ENCODE measurements around the gene ARL11.

The ARL11 gene

DNA sequence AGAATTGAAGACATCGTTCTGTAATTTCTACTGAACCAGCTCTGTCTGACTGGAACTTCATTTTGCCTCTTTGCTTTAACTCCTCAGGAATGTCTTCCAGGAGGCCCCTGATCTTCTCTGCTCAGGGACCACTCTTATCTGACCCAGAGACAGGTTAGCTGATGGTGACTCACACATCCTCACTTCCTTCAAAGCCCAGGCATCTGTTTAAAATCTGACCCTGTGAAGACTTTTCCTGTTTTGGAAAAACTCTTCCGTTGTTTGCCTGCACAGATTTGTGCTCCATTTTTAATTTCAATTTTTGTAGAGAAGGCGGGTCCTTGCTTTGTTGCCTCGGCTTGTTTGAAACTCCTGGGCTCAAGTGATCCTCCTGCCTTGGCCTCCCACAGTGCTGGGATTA lies 1.6 kb downstream of the ARL11 start:
- H3K4me3 ChIP-seq, result peak overlapping the region; percentile 69
- H3K9ac ChIP-seq, result peak overlapping the region; percentile 78; the same call in 1 of the 2 replicates

DNA sequence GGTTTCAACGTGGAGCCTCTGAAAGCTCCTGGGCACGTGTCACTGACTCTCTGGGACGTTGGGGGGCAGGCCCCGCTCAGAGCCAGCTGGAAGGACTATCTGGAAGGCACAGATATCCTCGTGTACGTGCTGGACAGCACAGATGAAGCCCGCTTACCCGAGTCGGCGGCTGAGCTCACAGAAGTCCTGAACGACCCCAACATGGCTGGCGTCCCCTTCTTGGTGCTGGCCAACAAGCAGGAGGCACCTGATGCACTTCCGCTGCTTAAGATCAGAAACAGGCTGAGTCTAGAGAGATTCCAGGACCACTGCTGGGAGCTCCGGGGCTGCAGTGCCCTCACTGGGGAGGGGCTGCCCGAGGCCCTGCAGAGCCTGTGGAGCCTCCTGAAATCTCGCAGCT lies 2.3 kb downstream of the ARL11 start:
- H3K4me2 ChIP-seq, result peak overlapping the region; percentile 94
- peaks cover 54% of the 10 kb centered on the region for H3K4me1 ChIP-seq
- no peak for TF ChIP-seq Cebpa-rat (IDR thresholded peaks at IDR 0.05)
- H3K9ac ChIP-seq, result no peak overlapping the region
- peaks cover 56% of the 10 kb centered on the region for H3K36me3 ChIP-seq
- H4K20me1 ChIP-seq, result no peaks in the 10 kb centered on the region
- no peak overlapping the region for H3K27ac ChIP-seq
- peaks cover 17% of the 10 kb centered on the region for H3K9me3 ChIP-seq
- H3K27me3 ChIP-seq, result no peaks in the 10 kb centered on the region
- no peak overlapping the region for H3K4me3 ChIP-seq

More for the DNA sequence above, 1.6 kb downstream of the ARL11 start:
- peaks cover 48% of the 10 kb centered on the region for H3K4me1 ChIP-seq
- no peak for TF ChIP-seq Cebpa-rat (IDR thresholded peaks at IDR 0.05)
- no peaks in the 10 kb centered on the region for H4K20me1 ChIP-seq
- no peaks in the 10 kb centered on the region for H3K27me3 ChIP-seq
- peaks cover 17% of the 10 kb centered on the region for H3K9me3 ChIP-seq
- peaks cover 50% of the 10 kb centered on the region for H3K36me3 ChIP-seq
- peak overlapping the region; percentile 94 for H3K4me2 ChIP-seq
- 0 out of 2 replicates have a peak overlapping the region, but pooled peaks have one; percentile 80 for H3K27ac ChIP-seq

DNA sequence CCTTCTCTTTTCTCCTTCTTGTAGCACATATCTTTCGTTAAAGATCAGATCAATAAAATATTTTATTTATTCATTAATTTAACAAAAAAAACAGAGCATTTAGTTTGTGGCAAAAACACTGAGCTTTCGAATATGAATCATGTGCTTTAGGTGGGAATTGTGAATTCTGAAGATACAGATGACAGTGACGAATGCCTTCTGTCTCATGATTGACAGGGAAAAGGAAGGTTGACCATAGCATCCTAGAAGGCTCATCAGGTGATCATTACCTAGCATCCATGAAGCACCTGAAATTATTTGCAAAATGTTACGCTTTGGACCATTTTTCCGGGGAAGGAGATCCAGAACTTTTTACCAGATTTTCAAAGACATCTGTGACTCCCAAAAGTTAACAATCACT lies 3.8 kb downstream of the ARL11 start:
- TF ChIP-seq Cebpa-rat (IDR thresholded peaks at IDR 0.05), result no peak
- Histone ChIP-seq H3K4me2 (no peak overlapping the region), H3K4me3 (no peak overlapping the region), H3K27ac (no peak overlapping the region), H4K20me1 (no peaks in the 10 kb centered on the region), H3K27me3 (no peaks in the 10 kb centered on the region), H3K36me3 (peaks cover 72% of the 10 kb centered on the region), H3K4me1 (peaks cover 62% of the 10 kb centered on the region), H3K9ac (no peak overlapping the region), H3K9me3 (peaks cover 17% of the 10 kb centered on the region)

DNA sequence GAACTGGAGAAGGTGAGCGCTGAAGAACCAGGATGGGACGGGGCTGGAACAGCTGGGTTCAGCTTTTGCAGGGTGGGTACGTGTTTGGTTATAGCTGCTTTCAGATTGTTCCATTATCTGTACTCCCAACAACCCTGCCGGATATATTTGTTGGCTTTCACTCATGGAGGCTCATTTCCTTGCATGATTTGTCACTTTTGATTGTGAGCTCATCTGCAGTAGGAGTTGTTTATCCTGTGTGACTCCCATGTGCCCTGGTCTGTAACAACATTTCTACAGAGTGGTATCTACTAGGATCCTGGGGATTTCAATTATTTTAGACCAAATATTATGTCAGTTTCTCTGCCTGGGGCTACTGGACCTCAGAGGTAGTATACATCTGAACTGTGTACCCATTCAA lies 5.4 kb downstream of the ARL11 start:
- peaks cover 85% of the 10 kb centered on the region for H3K36me3 ChIP-seq
- H3K4me1 ChIP-seq, result peaks cover 53% of the 10 kb centered on the region
- no peaks in the 10 kb centered on the region for H3K27me3 ChIP-seq

DNA sequence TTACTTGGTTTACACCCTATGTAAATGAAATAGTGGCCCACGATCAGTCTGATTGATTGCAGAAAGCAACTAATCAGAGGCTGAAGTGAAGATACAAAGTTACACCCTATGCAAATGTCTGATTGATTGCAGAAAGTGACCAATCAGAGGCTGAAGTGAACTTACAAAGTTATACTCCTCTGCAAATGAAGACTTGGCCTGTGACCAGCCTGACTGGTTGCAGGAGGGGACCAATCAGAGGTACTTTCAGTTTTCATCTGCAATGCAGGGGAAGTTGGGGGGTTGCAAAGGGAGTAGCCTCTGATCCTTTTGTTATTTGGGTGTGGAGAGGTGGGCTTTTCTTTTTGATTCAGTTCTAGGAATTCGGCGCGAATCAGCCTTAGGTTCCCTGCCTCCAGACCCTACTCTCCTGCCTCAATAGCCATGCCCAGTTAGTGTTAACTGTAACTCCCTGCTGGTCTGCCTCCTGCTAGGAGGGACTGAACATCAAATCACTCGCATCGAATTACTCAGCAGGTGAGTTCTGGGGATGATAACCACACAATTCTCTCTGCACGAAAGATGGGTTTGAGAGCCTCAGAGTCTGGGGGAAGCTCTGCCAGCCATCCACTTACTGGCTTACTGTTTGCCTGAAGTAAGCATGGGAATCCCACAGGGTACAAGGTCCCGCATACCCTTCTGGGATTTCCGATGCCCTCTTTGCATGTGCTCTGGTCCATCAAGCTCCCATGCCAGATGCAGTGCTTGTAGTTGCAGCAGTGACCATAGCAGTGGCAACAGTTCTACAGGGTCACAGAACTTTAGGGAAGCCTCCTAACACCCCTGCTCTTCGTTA lies 7.5 kb downstream of the ARL11 start:
- Histone ChIP-seq H3K9me3 (peaks cover 6% of the 10 kb centered on the region; the same call in 1 of the 2 replicates), H3K4me2 (peak overlapping the region; percentile 13), H3K27me3 (no peaks in the 10 kb centered on the region), H4K20me1 (no peaks in the 10 kb centered on the region), H3K27ac (no peak overlapping the region), H3K4me3 (no peak overlapping the region), H3K4me1 (peaks cover 33% of the 10 kb centered on the region), H3K36me3 (peaks cover 82% of the 10 kb centered on the region), H3K9ac (no peak overlapping the region)
- no peak for TF ChIP-seq Cebpa-rat (IDR thresholded peaks at IDR 0.05)

More for the DNA sequence above, 5.4 kb downstream of the ARL11 start:
- TF ChIP-seq Cebpa-rat (IDR thresholded peaks at IDR 0.05), result no peak
- H3K4me3 ChIP-seq, result no peak overlapping the region
- no peak overlapping the region for H3K9ac ChIP-seq
- peaks cover 17% of the 10 kb centered on the region for H3K9me3 ChIP-seq
- H4K20me1 ChIP-seq, result no peaks in the 10 kb centered on the region
- no peak overlapping the region for H3K4me2 ChIP-seq
- H3K27ac ChIP-seq, result no peak overlapping the region

DNA sequence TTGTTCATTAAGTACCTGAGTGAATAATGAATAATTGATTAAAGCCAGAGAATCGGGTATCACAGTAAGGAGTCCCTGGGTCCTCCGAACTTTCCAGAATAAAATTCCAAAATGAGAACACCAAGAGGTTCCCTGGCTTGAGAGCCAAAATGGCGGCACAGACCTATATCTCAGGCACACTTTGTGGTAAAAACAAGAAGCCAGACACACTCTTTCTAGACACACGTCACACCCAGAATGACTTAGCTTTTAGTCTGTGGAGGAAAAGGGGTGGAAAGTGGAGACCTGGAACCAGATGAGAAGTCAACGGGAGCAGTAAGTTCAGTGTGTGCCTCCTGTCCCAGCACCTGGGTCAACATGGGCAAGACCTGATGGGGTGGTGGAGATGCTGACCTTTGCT lies 8.4 kb downstream of the ARL11 start:
- Histone ChIP-seq H3K9ac (no peak overlapping the region), H3K4me3 (no peak overlapping the region), H3K9me3 (no peaks in the 10 kb centered on the region), H3K27me3 (no peaks in the 10 kb centered on the region), H3K27ac (no peak overlapping the region), H4K20me1 (no peaks in the 10 kb centered on the region), H3K4me2 (no peak overlapping the region), H3K4me1 (peaks cover 28% of the 10 kb centered on the region), H3K36me3 (peaks cover 83% of the 10 kb centered on the region)
- no peak for TF ChIP-seq Cebpa-rat (IDR thresholded peaks at IDR 0.05)

DNA sequence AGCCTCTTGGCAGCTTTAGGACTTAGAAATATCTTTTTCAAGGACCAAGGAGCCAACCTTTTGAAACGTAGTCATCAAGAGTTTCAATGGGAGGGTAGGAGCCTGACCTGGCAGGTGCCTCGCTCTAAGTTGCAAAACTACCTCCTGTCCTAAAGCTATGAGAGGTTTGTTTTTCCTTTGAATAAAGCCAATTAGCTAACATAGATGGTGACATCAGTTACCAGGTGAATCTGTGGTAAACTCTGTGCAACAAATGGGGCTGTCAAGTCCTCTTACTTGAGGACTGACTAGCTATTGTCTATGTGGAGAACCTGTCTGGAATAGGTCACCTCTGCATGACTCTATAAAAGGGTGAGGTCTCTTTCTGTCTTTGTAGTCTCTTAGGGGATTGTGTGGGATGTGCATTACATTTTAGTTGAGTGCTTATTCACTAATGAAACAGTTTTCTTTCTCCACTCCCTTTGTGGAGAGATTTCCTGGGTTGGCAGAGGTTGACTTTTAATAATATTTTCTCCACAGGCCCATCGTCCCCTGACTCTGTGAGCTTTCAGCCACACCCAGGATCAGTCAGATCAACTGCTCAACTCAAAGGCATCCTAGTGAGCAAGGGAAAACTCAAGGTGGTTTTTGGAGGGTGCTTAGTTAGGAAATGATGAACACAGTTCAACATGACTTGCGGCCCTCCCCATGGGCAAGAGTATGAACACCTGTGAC lies 9.9 kb downstream of the ARL11 start:
- no peak overlapping the region for H3K9ac ChIP-seq
- no peaks in the 10 kb centered on the region for H3K27me3 ChIP-seq
- H3K27ac ChIP-seq, result no peak overlapping the region
- H3K36me3 ChIP-seq, result peaks cover 72% of the 10 kb centered on the region
- H3K9me3 ChIP-seq, result no peaks in the 10 kb centered on the region
- H3K4me1 ChIP-seq, result peaks cover 39% of the 10 kb centered on the region
- TF ChIP-seq Cebpa-rat (IDR thresholded peaks at IDR 0.05), result no peak
- no peaks in the 10 kb centered on the region for H4K20me1 ChIP-seq
- H3K4me3 ChIP-seq, result no peak overlapping the region
- H3K4me2 ChIP-seq, result no peak overlapping the region

DNA sequence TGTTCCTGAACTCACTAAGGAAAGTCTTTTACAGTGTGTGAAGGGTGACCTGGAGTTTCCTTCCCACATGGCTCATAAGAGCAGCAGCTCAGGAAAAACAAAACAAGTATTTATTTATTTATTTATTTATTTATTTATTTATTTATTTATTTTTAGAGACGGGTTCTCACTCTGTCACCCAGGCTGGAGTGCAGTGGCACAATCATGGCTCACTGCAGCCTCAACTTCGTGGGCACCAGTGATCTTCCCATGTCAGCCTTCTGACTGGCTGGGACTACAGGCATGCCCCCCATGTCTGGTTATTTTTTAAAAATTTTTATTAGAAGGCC lies 10.4 kb downstream of the ARL11 start:
- Histone ChIP-seq H3K27me3 (no peaks in the 10 kb centered on the region), H3K9me3 (no peaks in the 10 kb centered on the region), H3K9ac (no peak overlapping the region), H3K27ac (no peak overlapping the region), H3K36me3 (peaks cover 67% of the 10 kb centered on the region), H3K4me3 (no peak overlapping the region), H3K4me2 (no peak overlapping the region), H4K20me1 (no peaks in the 10 kb centered on the region), H3K4me1 (peaks cover 44% of the 10 kb centered on the region)
- TF ChIP-seq Cebpa-rat (IDR thresholded peaks at IDR 0.05), result no peak

DNA sequence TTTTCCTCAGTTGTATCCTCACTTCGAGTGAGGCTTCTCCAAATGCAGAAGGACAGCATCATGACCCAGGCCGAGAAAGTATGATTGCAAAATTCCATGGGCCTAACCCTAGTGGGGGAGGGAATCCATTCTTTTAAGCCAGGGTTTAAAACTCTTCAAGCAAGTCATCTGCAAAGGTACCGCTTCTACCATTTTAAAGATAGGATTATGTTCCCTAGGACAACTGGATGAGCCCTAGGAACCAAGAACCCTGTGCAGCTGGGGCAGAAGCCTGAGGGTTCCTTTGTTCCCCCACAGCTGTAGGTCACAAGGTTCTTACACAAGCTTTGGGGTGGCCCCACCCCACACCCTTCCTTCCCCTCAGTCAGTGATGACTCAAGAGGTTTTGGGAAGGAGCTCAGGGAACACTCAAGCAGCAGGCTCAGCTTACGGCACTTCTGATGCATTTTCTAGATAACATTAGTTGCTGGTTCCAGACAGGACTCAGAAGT lies 13.5 kb downstream of the ARL11 start:
- no peak for TF ChIP-seq Cebpa-rat (IDR thresholded peaks at IDR 0.05)

More for the DNA sequence above, 13.5 kb downstream of the ARL11 start:
- Histone ChIP-seq H3K4me1 (peaks cover 49% of the 10 kb centered on the region), H3K36me3 (peaks cover 36% of the 10 kb centered on the region), H3K4me3 (no peak overlapping the region), H3K4me2 (peak overlapping the region; percentile 60), H3K27me3 (no peaks in the 10 kb centered on the region), H3K27ac (no peak overlapping the region), H3K9me3 (no peaks in the 10 kb centered on the region), H3K9ac (no peak overlapping the region), H4K20me1 (no peaks in the 10 kb centered on the region)

All from BLaER1 (cell line).